GM23338 (cell line): ENCODE results near the gene FAM222A.

Experiments used
- CREB1 ChIP-seq: fragments of 250-450 bp; sonication (Bioruptor Pico); IDR thresholded peaks from 2 replicates; pipeline ENCODE4 v1.5.0; 2020; ENCODE audit warnings: low read depth, mild to moderate bottlenecking, moderate library complexity
- CTCF ChIP-seq, 2 experiments: fragments of 200-600 bp in 1 of 2; sonication (generic) in 1 of 2; conservative IDR thresholded peaks; 2 replicates each; pipeline versions ENCODE4 v1.5.1 to v1.6.1; 2016 to 2017; ENCODE audit warnings: antibody characterized with exemption in 2 of 2, low read depth in 2 of 2, mild to moderate bottlenecking in 2 of 2, moderate library complexity in 1 of 2
- EZH2phosphoT487 ChIP-seq: fragments of 200-600 bp; sonication (generic); IDR thresholded peaks from one replicate; pipeline ENCODE4 v1.8.1; 2018; ENCODE audit warnings: antibody characterized with exemption; ENCODE audit not compliant: unreplicated experiment
- REST ChIP-seq: IDR thresholded peaks from one replicate; pipeline ENCODE4 v1.6.1; 2018; ENCODE audit warnings: antibody characterized with exemption; ENCODE audit not compliant: unreplicated experiment

- TF ChIP-seq CTCF (conservative IDR thresholded peaks at IDR 0.05; ENCODE audit: low read depth in 2 of 2) (no peak), REST (no peak), EZH2phosphoT487 (no peak), CREB1 (no peak)
Measured at GRCh38 chr12:109766251-109766778, 52.7 kb downstream of the FAM222A start.
